Heart left ventricle (tissue), 16 donors: ENCODE results near the gene HIC1. TPM values are rescaled to one million over a fixed set of nuclear protein-coding genes. Genes with fewer than 3 reads are reported as not detected.

ENCODE experiments used
- ATAC-seq, 4 donors: fragments of 200-7000 bp; cut with Tn5 transposase; one replicate each; pipeline ENCODE4 v1.9.1; 2020 to 2022; ENCODE audit warnings: moderate library complexity in 4 of 4, mild to moderate bottlenecking in 3 of 4, moderate number of reproducible peaks in 1 of 4
- DNase-seq, 5 donors: peaks; one replicate each; pipeline ENCODE4 v3.0.0-alpha.2; 2020
- H3K27ac ChIP-seq, 12 donors: fragments of 200-600 bp; sonication (generic) in 4 of 12; one replicate each; pipeline versions ENCODE4 v1.5.0 to v1.8.0; 2016 to 2022; ENCODE audit warnings: mild to moderate bottlenecking in 2 of 12
- H3K27me3 ChIP-seq, 9 donors: fragments of 200-600 bp; sonication (generic) in 2 of 9; one replicate each; pipeline versions ENCODE4 v1.5.1 to v1.8.0; 2016 to 2022; ENCODE audit warnings: mild to moderate bottlenecking in 3 of 9
- H3K36me3 ChIP-seq, 9 donors: fragments of 200-600 bp; sonication (generic) in 2 of 9; one replicate each; pipeline versions ENCODE4 v1.5.0 to v1.8.0; 2018 to 2022; ENCODE audit warnings: mild to moderate bottlenecking in 2 of 9
- H3K4me1 ChIP-seq, 12 donors: fragments of 200-600 bp; sonication (generic) in 4 of 12; one replicate each; pipeline versions ENCODE4 v1.5.0 to v1.8.0; 2016 to 2022; ENCODE audit warnings: mild to moderate bottlenecking in 3 of 12
- H3K4me3 ChIP-seq, 12 donors: fragments of 200-600 bp; sonication (generic) in 4 of 12; one replicate each; pipeline versions ENCODE4 v1.5.0 to v1.8.0; 2017 to 2022; ENCODE audit warnings: mild to moderate bottlenecking in 9 of 12, moderate library complexity in 4 of 12
- H3K9me3 ChIP-seq, 12 donors: fragments of 200-600 bp; sonication (generic) in 4 of 12; one replicate each; pipeline versions ENCODE4 v1.5.0 to v1.8.0; 2016 to 2022; ENCODE audit warnings: mild to moderate bottlenecking in 1 of 12
- POLR2A ChIP-seq, 2 donors: fragments of 450-650 bp; IDR thresholded peaks; one replicate each; pipeline ENCODE4 v1.6.1; 2017; ENCODE audit warnings: antibody characterized with exemption in 2 of 2, mild to moderate bottlenecking in 2 of 2, moderate library complexity in 2 of 2
- WGBS, 4 donors: extraction: QIAGEN DNeasy Blood & Tissue Kit in 2 of 4; methylation state at CpG; one replicate each; pipeline versions ENCODE4 v1.1.5 to v1.1.7; 2013 to 2018; 5-methylcytosine and 5-hydroxymethylcytosine counted together
- intact Hi-C, 10 donors: fragments of 100-400 bp; cut with DNase I; formaldehyde crosslinking; loops; one replicate each; pipeline versions ENCODE4 v1.11.1 to v1.14.2; 2022
- polyA plus RNA-seq, 2 donors: library from polyadenylated mRNA; stranded (reverse); fragments of 200-250 nt; gene quantifications; one replicate each; pipeline ENCODE4 v1.2.3, GENCODE V29; 2013
- total RNA-seq, 9 donors: library from RNA; depleted of rRNA in 2 of 9; stranded (reverse); fragments of >200 nt in 2 of 9; fragmentation: NEBNext Ultra II Directional in 3 of 9; extraction: Animal tissue kit (Norgen Biotek cat#: 25700) in 3 of 9; gene quantifications; one replicate each; pipeline versions ENCODE4 v1.1.0 to v1.2.4, GENCODE V29; 2016 to 2023
- TF ChIP-seq, protein P1 (sequence below), 12 donors: fragments of 200-600 bp; sonication (generic) in 4 of 12; IDR thresholded peaks; one replicate each; pipeline versions ENCODE4 v1.5.0 to v1.8.0; 2018 to 2022; ENCODE audit warnings: antibody characterized with exemption in 12 of 12, mild to moderate bottlenecking in 5 of 12
- donor health status: ischemic (EF 13 %, LVEDD 7.1; RV severe dilation, severe dysfunction).
- donor health status: healthy with polysubstance abuse.
- donor health status: DM: no; HTN: yes; CAD: no.
- donor health status: DM: no; HTN: no; CAD: no.
- donor health status: ischemic (EF 25% LVEDD 6.9; RV normal size, moderate dysfunction).
- donor health status: ischemic (EF 25% LVEDD 5.7; RV mildly dilated, moderate dysfunction).
- donor health status: healthy.
- donor health status: DM: yes; HTN: yes; CAD: no.
- donor health status: ischemic (EF 35%, LVEDD 5.7; RV mildly dilated, moderate dysfunction).
- donor health status: nonischemic (EF 11% LVEDD 7.7; RV severe dilation, severe dysfunction).
- donor health status: DM: yes; HTN: yes; CAD: no.
- donor health status: PGD.
- donor health status: ischemic (EF 29% LVEDD 5.4; RV normal size, mild dysfunction).
- donor health status: nonischemic (EF 23%, LVEDD 6.1; RV moderate dilation, normal function).

The HIC1 gene
- total and polyA plus RNA-seq, 11 donors = 8.3 to 29.6 (median 14.2) TPM

DNA sequence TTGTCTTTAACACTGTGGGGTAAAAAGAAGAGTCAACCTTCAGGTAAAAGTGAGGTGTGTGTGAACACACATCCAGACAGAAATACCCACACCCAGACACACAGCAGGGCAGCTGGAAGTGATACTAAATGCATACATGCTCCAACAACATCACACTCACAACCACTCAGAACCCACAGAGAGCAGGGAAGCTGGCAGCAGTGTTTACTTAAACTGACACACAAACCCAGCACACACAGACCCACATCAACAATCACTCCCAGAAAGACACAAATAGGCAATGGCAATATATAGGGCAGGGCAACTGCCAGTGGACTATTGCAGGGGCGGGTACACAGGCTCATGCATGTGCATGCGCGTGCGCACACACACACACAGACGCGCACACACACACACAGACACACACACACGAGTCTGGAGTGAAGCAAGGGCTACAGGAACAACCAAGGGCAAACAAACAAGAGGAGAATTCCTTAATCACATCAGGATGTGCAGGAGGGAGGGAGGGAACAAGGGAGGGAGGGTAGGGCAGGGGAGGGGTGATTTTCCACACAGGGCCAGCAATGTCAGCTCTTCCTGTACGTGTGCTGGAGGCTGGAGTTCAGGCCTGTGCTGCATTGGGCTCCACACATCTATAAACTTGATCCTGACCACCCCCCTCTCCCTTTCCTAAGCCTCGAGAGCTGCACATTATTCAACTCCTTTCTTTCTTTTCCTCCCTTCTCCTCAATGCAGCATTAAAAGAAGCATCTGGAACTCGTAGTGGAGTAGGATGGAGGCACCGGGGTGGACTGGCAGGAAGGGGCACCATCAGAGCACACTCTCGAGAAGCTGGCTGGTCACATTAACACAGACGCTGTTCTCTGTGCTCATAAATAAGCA is 30.1 kb downstream of the HIC1 start:
- TF ChIP-seq, protein P1, sequence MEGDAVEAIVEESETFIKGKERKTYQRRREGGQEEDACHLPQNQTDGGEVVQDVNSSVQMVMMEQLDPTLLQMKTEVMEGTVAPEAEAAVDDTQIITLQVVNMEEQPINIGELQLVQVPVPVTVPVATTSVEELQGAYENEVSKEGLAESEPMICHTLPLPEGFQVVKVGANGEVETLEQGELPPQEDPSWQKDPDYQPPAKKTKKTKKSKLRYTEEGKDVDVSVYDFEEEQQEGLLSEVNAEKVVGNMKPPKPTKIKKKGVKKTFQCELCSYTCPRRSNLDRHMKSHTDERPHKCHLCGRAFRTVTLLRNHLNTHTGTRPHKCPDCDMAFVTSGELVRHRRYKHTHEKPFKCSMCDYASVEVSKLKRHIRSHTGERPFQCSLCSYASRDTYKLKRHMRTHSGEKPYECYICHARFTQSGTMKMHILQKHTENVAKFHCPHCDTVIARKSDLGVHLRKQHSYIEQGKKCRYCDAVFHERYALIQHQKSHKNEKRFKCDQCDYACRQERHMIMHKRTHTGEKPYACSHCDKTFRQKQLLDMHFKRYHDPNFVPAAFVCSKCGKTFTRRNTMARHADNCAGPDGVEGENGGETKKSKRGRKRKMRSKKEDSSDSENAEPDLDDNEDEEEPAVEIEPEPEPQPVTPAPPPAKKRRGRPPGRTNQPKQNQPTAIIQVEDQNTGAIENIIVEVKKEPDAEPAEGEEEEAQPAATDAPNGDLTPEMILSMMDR (IDR thresholded peaks at IDR 0.05) = no peak
- no peak for TF ChIP-seq POLR2A (IDR thresholded peaks at IDR 0.05)
- Histone ChIP-seq H3K36me3 (peaks cover 0 to 24% (median 20%) of the 10 kb centered on the region in 9 donors), H3K9me3 (no peaks in the 10 kb centered on the region), H3K4me3 (no peak overlapping the region), H3K4me1 (peaks cover 22 to 88% (median 77%) of the 10 kb centered on the region in 12 donors), H3K27ac (peak overlapping the region; percentile 74 to 95 (median 90)), H3K27me3 (no peaks in the 10 kb centered on the region)
- DNase-seq (peak in 2 of 5 donors; percentile 54 to 84), ATAC-seq (peak; percentile 35 to 57 (median 44))
- intact Hi-C loops = loop anchor here in 3 of 10 donors (2.0 to 5.0 kb wide), 4 partner anchors 16 to 92 kb away; no protein-coding TSS in a partner anchor
- 37 to 51% (median 43%) methylated on average over 13 of the region's 13 CpGs for WGBS, 4 donors

DNA sequence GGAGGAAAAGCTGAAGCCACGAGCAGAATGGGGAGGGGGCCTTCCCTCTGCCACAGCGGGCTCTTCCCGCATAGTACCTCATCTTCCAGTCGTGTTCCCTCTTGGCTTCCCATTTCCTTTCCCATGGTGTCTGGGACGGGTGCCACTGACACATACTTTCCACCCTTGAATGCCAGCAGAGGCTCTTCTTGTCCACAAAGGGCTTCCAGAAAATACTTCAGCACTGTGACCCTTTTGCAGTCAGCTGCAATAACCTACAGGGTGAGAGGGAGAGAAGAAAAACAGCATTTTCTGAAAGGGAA is 30.7 kb downstream of the HIC1 start:
- WGBS, 4 donors = 8 to 21% (median 14%) methylated on average over 5 of the region's 5 CpGs
- ATAC-seq (peak; percentile 19 to 52 (median 38)), DNase-seq (peak in 3 of 5 donors; percentile 73 to 81 (median 75))
- peaks cover 22 to 94% (median 83%) of the 10 kb centered on the region in 12 donors for H3K4me1 ChIP-seq
- no peaks in the 10 kb centered on the region for H3K9me3 ChIP-seq
- H3K27me3 ChIP-seq = no peaks in the 10 kb centered on the region
- peak overlapping the region; percentile 74 to 95 (median 90) for H3K27ac ChIP-seq
- H3K36me3 ChIP-seq = peaks cover 0 to 18% (median 14%) of the 10 kb centered on the region in 9 donors
- H3K4me3 ChIP-seq = no peak overlapping the region
- intact Hi-C loops = loop anchor here in 3 of 10 donors (2.0 to 5.0 kb wide), 3 partner anchors 17 to 92 kb away; no protein-coding TSS in a partner anchor
- TF ChIP-seq, protein P1 (IDR thresholded peaks at IDR 0.05) = no peak
- no peak for TF ChIP-seq POLR2A (IDR thresholded peaks at IDR 0.05)

DNA sequence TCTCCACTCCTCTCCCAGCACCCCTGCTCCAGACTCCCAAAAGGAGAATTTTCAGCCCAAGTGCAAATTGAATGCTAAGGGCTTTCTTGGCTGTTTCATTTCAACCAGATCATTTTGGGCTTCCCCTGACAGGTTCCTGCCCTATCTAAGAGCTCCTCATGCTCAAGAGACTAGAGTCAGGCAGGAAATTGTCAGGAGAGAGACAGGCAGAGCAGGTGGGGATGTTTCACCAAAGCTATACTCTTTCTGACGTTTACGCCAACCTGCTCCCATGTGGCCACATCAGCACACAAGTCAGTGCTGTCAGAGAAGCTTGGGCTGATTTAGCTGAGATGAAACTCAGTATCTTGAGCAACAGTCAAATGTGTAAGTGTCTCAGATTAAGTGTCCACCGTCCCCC is 31.4 kb downstream of the HIC1 start:
- ATAC-seq (no peak), DNase-seq (no peak)
- H3K9me3 ChIP-seq = no peaks in the 10 kb centered on the region
- no peaks in the 10 kb centered on the region for H3K27me3 ChIP-seq
- H3K4me3 ChIP-seq = no peak overlapping the region
- peaks cover 0 to 11% (median 7%) of the 10 kb centered on the region in 9 donors for H3K36me3 ChIP-seq
- H3K4me1 ChIP-seq = peaks cover 22 to 100% (median 89%) of the 10 kb centered on the region in 12 donors
- intact Hi-C loops = loop anchor here in 4 of 10 donors (2.0 to 5.0 kb wide), 3 partner anchors 24 to 91 kb away; no protein-coding TSS in a partner anchor
- whole genome bisulfite sequencing, 4 donors = 54 to 74% (median 62%) methylated on average over 3 of the region's 3 CpGs
- H3K27ac ChIP-seq = peak overlapping the region; percentile 74 to 95 (median 90)
- TF ChIP-seq, protein P1 (IDR thresholded peaks at IDR 0.05) = no peak

DNA sequence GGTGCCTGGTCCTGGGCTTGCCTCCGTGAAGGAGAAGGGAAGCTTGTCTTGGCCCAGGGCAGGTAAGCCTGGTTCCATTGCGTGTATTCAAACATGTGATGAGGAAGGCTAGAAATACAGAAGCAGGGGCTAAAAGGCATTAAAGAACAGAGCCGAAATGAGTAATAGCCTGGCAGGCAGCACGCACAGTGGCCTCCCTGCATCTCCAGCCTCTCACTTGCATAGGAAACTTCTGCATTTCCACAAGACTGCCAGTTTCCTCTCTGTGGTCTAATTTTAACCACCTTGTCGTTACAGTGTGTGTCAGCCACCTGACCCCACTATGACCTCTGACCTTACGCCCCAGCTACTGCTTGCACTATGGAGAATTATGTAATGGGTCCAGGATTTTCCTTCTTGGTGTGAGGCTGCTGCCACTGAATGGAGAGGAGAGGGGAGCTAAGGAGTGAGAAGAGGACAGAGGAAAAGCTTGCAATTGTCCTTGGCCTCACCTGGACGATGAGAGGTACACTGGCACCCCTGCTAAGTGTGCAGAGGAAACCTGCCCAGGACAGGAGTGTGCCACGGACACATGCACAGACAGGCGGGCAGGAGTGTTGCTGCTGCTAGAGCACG is 32.8 kb downstream of the HIC1 start:
- Histone ChIP-seq H3K4me1 (peaks cover 22 to 96% (median 85%) of the 10 kb centered on the region in 12 donors), H3K27me3 (no peaks in the 10 kb centered on the region), H3K9me3 (no peaks in the 10 kb centered on the region), H3K4me3 (no peak overlapping the region), H3K36me3 (peaks cover 0 to 4% (median 0%) of the 10 kb centered on the region in 9 donors), H3K27ac (peak overlapping the region; percentile 1 to 93 (median 88))
- intact Hi-C loops = loop anchor here in 4 of 10 donors (2.0 to 5.0 kb wide), 3 partner anchors 25 to 90 kb away; no protein-coding TSS in a partner anchor
- no peak for TF ChIP-seq POLR2A (IDR thresholded peaks at IDR 0.05)
- TF ChIP-seq, protein P1 (IDR thresholded peaks at IDR 0.05) = no peak
- 44 to 55% (median 46%) methylated on average over 10 of the region's 10 CpGs for WGBS, 4 donors
- peak in 3 of 5 donors; percentile 59 to 68 (median 64) for DNase-seq
- ATAC-seq = peak in 2 of 4 donors; percentile 1 to 17
